Esophagus squamous epithelium (tissue), 4 donors: ENCODE results near the gene ARAP2.

ENCODE experiments used
- POLR2A ChIP-seq, 4 donors: fragments of 450-650 bp; IDR thresholded peaks; one replicate each; pipeline ENCODE4 v1.6.1; 2017; ENCODE audit warnings: antibody characterized with exemption in 4 of 4, mild to moderate bottlenecking in 4 of 4, moderate library complexity in 3 of 4
- TF ChIP-seq, protein P1 (sequence below), 6 experiments: fragments of 450-650 bp in 4 of 6; fragments of 200-600 bp in 2 of 6; sonication (generic) in 2 of 6; IDR thresholded peaks; one replicate each; pipeline ENCODE4 v1.5.1; 2016 to 2019; ENCODE audit warnings: antibody characterized with exemption in 6 of 6, mild to moderate bottlenecking in 4 of 6, moderate library complexity in 4 of 6

DNA sequence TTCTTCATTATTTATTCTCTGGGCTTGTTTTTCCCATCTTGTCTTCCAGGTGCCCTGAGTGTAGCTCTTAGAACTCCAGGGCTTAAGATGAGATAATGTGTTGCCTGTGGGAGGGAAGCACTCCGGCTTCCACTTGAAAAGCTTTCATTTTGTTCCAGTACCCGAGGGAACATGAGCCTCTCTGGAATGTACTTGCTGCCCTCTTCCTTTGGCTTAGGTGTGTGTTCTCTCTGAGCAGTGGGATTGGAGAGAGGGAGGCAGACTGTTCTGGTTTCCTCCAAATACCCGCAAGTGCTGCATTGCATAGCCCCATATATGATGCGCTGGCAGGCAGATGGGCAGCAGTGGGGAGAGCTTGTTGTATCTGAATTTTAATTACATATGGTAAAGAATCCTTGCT lies 36.2 kb upstream of the ARAP2 start:
- TF ChIP-seq, protein P1, sequence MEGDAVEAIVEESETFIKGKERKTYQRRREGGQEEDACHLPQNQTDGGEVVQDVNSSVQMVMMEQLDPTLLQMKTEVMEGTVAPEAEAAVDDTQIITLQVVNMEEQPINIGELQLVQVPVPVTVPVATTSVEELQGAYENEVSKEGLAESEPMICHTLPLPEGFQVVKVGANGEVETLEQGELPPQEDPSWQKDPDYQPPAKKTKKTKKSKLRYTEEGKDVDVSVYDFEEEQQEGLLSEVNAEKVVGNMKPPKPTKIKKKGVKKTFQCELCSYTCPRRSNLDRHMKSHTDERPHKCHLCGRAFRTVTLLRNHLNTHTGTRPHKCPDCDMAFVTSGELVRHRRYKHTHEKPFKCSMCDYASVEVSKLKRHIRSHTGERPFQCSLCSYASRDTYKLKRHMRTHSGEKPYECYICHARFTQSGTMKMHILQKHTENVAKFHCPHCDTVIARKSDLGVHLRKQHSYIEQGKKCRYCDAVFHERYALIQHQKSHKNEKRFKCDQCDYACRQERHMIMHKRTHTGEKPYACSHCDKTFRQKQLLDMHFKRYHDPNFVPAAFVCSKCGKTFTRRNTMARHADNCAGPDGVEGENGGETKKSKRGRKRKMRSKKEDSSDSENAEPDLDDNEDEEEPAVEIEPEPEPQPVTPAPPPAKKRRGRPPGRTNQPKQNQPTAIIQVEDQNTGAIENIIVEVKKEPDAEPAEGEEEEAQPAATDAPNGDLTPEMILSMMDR (IDR thresholded peaks at IDR 0.05) = no peak
- TF ChIP-seq POLR2A (IDR thresholded peaks at IDR 0.05) = no peak
